ENCODE results near the gene PTGDR2.

GRCh38 chr11:60855726-60856633 lies at the start of gene PTGDR2:
- TF ChIP-seq POLR2A (IDR thresholded peaks at IDR 0.05; ENCODE audit: low read depth, low read length) (no peak), POLR2AphosphoS5 (IDR thresholded peaks at IDR 0.05; ENCODE audit: low read depth, low read length) (no peak)
